Activated T-helper 9 cell treated with anti-CD3 and anti-CD28 coated beads, Interleukin-2, amount 50 U/mL, for 16 hours (primary cell): ENCODE results near the gene TUBA1B.

Experiments
- DNase-seq: peaks from one replicate; pipeline ENCODE4 v3.0.0-alpha.2; 2020; ENCODE audit warnings: low read depth

The TUBA1B gene

GRCh38 chr12:49126852-49127763 is 4.1 kb downstream of the TUBA1B start:
- no peak for DNase-seq

DNA sequence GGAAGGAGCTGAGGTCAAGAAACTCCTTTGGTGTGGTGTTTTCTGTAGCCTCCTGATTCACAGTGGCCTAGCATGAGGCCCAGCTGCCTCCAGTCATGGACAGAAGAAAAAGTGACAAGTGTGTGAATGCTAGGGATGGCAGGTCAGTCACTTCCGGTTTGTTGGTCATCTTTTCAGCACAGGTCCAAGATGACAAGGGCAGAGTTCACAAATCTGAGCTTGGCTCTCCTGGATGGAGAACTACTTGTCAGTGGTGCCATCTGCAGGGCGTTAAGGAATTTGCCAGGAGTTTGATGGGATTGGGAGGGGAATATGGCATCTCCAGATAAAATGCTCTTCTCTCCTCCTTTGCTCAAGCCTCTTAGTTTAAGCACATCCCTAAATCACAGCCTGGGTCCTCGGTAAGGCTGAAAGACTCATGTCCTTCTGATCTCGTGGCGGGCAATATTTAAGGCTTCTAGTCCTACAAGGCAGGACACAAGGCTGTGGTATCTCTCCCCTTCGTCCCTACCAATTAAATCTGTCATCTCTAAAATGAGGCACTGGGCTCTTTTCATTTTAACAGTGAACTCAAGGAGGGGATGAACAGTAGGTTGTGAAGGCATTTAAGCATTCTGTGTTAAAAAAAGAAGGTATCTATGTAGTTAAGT is 10.0 kb downstream of the TUBA1B start:
- DNase-seq, result no peak

- DNase-seq, result no peak
These were observed 20.0 kb downstream of the TUBA1B start for GRCh38 chr12:49111206-49111605.

DNA sequence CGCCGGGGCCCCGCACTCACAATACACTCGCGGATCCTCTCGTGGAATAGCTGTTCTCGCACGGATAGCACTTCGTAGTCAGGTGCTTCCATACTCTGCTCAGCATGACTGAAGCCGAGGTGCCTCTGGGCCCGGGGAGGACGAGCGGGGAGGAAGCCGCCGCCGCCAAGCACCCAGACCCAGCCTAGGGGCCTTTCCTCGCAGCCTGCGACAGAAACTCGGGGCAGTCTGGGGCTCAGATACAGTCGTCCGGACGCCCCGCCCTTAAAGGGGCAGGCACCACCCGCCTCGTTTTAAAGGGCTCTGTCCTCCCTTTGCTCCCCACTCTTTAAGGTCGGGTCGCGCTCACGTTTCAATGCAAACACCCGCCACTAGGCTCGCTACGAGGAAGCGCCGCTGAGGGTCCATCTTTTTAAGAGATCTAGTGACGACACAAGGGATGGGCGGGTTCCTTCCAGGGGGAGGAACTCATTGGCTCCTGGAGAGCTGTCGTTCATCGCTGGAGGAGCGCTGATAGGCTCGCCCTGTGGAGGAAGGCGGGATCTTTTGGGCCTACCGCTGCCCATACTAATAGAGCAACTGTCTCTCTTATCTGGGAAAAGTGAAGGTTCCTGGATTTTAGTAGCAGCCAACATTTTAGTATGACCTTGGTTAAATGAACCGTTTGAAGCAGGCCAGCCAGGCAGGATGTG is 20.6 kb downstream of the TUBA1B start, which contains the start of gene LMBR1L:
TSS of gene LMBR1L (minus strand) at position 384 of the 692 bp plus-strand sequence. CDS start at position 92, 292 bp downstream.
- DNase-seq, result peak; percentile 91

DNA sequence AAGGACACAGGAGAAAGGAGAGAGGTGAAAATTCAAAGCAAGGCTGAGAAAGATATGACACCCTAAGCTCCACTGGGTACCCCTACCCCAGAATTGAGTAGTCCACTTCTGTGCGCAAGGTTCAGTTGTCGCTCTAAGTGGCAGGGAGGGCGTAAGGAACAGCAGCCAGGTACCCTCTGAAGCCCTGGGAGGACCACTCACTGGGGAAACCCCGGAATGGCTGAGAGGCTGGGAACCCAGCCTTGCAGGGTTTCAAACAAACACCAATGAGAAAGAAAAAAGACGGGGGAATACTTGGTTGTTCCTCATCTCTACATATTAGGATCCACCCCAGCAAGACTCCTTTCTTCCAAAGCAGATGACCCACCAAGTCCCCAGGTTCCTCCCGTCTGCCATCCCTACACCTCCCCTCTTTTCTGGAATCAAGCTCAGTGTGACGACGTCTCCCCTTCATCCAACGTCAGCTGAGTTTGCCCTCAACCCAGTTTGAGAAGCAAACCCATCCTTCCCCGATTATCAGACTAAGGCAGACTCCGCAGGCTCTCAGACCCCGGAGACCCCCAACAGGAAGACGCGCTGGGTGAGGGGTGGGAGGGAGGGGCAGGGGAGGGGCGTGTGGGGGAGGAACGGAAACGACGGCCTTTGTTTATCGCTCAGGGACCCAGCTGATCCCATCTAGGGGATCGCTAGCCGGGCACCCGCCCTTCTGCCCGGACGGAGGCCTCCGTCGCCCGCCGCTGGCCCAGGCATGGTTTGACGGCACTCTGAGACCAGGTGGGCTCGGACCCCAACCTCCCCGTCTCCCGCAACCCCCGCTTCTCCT is 21.3 kb downstream of the TUBA1B start:
- DNase-seq, result no peak

GRCh38 chr12:49108958-49109404 is 22.2 kb downstream of the TUBA1B start:
- no peak for DNase-seq

- DNase-seq, result no peak
These were observed 25.6 kb downstream of the TUBA1B start for GRCh38 chr12:49105504-49106084.

GRCh38 chr12:49104822-49105221 is 26.4 kb downstream of the TUBA1B start:
- no peak for DNase-seq

- DNase-seq, result no peak
These were observed 30.8 kb downstream of the TUBA1B start for GRCh38 chr12:49100380-49100779.

GRCh38 chr12:49098703-49099102 is 32.5 kb downstream of the TUBA1B start:
- no peak for DNase-seq

DNA sequence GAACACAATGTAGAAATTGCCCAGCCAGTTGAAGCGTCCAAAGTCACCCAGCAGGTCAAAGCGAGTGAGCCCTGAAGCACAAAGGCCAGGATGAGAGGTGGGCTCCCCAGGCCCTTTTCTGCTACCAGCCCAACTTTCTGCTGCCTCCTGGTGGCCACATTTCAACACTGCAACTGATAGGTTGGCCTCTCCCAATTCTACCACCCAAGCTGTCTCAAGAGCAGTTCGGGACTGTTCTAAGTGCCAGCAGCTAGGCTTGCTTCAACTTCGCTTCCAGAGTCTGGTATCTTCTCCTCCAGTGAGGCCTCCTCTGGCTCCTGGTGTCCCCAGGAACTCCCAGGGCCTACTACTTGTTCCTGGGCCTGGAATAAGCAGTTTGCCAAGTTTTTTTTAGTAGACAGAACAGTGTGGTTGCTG is 33.2 kb downstream of the TUBA1B start:
- peak; percentile 24 for DNase-seq

GRCh38 chr12:49097381-49097780 is 33.8 kb downstream of the TUBA1B start:
- DNase-seq, result no peak

DNA sequence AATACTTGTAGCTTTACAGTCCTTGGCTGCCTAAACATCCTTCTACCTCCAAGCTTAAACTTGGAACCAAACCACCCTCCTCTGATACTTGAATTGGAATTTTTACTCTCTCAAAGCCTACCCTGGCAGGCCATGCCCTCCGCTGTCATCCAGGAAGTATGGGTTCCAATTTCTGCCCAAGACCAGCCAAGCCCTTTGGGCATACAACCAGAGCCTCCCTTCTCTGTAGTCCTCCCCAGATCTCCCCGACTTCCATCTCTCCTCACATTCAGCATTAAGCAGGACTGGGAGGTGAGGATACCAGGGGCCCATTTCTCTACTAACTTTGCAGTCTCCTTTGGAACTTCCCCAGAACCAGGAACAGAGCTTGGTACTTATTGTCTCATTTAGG is 36.2 kb downstream of the TUBA1B start:
- no peak for DNase-seq

DNA sequence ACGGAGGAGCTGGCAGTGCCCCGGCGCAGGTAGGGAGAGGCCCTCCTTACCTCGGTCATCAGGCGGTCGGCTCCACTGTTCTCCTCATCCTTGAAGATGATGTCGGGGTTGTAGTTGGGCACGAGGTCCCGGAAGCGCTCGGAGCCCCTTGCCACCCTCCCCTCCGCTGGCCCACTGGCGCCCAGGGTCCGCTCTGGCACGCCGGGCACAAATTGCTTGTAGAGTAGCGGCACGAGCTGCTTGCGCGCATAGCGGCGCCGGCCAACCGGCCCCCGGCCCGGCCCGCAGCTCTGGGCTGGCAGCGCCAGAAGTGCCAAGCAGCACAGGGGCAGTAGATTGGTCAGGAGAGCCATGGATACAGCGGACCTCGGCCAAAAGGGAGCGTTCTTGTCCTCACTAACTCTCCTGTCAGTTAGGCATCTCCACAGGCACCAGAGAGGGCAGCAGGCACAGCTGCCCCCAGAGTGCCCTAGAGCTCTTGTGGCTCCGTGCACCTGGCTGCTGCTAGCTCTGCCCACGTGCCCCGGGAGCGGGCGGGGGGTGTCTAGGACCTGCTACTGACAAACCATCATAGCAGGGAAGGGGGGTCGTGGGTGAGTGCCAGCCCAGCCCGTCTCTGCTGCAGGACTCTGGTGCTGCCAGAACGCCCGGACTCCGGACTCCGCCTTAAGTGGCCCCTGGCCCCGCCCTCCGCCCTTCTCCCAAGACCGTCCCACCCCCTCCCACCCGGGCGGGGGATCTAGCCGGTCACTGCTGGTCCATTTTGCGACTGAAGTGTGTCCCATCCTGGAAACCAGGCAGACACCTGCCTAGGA is 36.8 kb downstream of the TUBA1B start, which contains the start of gene DHH:
TSS of gene DHH (minus strand) at position 642 of the 815 bp plus-strand sequence. CDS start at position 353, 289 bp downstream.
- no peak for DNase-seq

- no peak for DNase-seq
These were observed 37.4 kb downstream of the TUBA1B start for GRCh38 chr12:49093792-49094159.

- no peak for DNase-seq
These were observed 38.3 kb downstream of the TUBA1B start for GRCh38 chr12:49092816-49093406.

DNA sequence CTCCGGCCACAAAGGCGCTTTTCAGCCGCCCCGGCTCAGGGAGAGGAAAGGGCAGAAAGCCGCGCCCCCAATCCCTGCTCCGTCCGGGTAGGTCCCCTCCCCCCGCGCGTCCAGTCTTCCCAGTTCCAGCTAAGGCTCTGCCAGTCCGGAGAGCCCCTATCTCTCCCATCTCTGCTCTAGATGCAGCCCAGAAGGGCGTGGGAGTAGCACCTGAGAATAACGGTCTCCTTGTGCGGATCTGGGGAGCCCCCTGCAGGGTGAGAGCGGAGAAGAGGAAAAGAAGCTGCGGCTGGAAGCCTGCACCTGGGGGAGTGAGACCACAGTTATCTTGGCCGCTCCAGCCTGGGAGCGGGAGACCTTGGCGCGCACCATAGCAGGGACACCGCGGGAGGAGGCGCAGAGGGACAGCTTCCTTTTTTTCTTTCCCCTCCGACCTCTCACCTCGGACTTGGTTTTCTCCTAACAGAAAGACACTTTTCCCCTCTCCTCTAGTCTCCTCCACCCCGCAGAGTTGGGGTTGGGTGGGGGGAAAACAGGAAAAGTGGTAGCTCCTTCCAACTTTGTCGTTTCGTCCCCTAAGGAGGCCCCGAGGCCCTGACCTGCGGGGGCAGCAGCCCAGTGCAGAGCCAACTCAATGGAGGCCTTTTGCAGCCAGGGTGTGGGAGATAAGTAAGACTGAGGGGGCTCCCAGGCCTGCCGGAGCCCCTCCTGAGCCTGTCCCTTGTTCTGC is 38.9 kb downstream of the TUBA1B start:
- DNase-seq, result peak; percentile 52

DNA sequence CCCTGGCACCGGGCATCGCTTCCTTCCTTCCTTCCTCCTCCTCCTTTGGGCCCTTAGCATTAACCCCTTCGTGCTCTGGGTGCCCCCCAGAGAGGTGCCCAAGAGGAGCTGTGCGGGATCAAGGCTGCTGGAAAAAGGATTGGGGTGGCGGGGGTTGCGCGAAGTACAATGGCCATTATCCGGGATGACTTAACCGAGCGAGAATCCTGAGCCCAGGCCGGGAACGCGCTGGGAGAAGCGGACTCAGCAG is 39.4 kb downstream of the TUBA1B start:
- no peak for DNase-seq

DNA sequence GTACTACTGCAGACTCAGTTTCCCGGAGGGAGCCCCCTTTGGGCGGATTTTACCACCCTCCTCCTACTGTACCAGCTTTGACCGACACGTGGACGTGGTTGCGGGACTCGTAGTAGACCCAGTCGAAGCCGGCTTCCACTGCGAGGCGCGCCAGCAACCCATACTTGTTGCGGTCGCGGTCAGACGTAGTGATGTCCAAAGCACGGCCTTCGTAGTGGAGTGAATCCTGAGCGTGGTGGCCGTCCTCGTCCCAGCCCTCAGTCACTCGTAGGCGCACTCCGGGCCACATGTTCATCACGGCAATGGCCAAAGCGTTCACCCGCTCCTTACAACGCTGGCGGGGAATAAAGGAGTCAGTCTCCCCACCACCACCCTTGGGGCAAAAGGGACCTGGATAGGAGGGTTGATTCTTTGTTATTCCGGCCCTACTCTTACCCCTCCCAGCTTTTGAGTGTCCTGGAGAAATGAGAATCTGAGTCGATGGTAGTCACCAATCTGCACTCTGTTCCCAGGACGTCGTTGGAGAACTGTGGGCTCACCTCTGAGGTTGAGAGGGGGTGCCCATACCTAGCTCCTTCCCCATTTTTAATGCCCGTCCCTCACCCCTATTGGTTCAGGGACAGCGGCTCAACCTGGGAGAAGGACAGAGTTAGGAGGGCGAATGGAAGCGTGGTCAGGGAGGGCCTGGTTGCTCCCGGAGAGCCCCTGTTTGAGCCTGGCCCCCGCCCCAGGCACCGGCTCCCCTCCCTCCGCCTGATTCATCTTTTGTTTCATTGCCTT is 39.9 kb downstream of the TUBA1B start:
- DNase-seq, result no peak
